Measurements from ENCODE around the gene KXD1. TPM values are rescaled to one million over a fixed set of nuclear protein-coding genes. Genes with fewer than 3 reads are reported as not detected.

KXD1 gene
- total RNA-seq, 4 donors from 2014 or later = 30.3 to 113 (median 82.5) TPM

DNA sequence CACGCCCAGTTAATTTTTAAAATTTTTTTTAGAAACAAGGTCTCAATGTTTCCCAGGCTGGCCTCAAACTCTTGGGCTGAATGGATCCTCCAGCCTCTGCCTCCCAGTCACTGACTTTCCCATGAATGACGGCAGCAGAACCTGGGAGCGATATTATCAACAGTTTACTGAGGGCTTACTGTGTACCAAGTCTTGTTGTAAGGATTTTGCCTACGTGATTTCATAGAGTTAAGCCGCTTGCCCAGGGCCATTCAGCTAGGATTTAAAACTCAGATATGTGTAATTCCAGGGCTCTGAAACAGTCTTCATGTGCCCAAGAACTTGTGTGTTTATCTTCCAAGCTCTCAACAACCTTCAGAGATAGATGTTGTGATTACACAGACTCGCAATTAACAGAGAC, 6.0 kb upstream of the KXD1 start:
- Histone ChIP-seq H3K4me3 (no peak overlapping the region), H3K27me3 (no peaks in the 10 kb centered on the region), H3K4me1 (no peaks in the 10 kb centered on the region), H3K9me3 (no peaks in the 10 kb centered on the region), H3K36me3 (no peaks in the 10 kb centered on the region), H3K27ac (no peak overlapping the region)
- DNase-seq = no peak
- TF ChIP-seq, protein P1, sequence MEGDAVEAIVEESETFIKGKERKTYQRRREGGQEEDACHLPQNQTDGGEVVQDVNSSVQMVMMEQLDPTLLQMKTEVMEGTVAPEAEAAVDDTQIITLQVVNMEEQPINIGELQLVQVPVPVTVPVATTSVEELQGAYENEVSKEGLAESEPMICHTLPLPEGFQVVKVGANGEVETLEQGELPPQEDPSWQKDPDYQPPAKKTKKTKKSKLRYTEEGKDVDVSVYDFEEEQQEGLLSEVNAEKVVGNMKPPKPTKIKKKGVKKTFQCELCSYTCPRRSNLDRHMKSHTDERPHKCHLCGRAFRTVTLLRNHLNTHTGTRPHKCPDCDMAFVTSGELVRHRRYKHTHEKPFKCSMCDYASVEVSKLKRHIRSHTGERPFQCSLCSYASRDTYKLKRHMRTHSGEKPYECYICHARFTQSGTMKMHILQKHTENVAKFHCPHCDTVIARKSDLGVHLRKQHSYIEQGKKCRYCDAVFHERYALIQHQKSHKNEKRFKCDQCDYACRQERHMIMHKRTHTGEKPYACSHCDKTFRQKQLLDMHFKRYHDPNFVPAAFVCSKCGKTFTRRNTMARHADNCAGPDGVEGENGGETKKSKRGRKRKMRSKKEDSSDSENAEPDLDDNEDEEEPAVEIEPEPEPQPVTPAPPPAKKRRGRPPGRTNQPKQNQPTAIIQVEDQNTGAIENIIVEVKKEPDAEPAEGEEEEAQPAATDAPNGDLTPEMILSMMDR (IDR thresholded peaks at IDR 0.05) = no peak
- no peak for TF ChIP-seq POLR2A (IDR thresholded peaks at IDR 0.05)
- intact Hi-C loops (cut with DNase I; ENCODE audit: low total_unique reads) = no loop called here

DNA sequence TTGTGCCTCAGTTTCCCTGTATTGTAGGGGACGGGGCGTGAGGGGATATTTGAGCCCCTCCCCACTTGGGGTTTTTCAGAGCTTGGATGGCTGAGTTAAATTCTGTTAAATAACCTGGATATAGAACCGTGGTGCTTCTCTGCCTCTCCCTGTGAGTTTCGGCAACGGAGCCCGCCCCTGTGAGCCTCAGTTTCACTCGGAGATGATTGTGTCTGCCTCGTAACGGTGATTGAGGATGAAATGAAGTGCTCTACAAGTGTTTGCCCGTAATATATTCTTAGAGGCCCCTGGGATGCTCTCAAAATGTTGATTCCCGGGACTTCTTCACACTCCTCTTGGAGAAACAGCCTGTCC, 509 bp downstream of the KXD1 start:
- Histone ChIP-seq H3K4me1 (peaks cover 0 to 5% of the 10 kb centered on the region in 2 donors), H3K36me3 (no peaks in the 10 kb centered on the region), H3K4me3 (peak overlapping the region; percentile 62 to 86), H3K27me3 (no peaks in the 10 kb centered on the region), H3K27ac (peak overlapping the region; percentile 94 to 96), H3K9me3 (no peaks in the 10 kb centered on the region)
- intact Hi-C loops (cut with DNase I; ENCODE audit: low total_unique reads) = no loop called here
- TF ChIP-seq, protein P1 (IDR thresholded peaks at IDR 0.05) = no peak
- no peak for TF ChIP-seq POLR2A (IDR thresholded peaks at IDR 0.05)
- DNase-seq = no peak

DNA sequence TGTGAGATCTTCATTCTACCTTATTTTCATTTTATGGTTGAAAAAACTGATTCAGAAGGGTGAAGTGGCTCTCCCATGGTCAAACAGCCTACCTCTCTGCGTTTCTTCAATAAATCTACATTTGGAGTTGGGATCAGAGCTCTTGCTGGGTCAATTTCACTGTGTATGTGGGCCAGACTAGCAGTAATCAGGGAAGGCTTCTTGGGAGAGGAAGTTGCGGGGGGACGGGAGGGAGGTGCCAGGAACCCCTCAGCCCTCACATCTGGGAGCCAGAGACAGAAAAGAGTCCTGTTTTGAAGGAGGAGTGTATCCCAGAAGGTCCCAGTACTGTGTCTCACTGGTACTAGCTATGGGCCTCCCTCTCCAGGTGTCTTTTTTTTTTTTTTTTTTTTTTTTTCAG, 934 bp downstream of the KXD1 start:
- Histone ChIP-seq H3K36me3 (no peaks in the 10 kb centered on the region), H3K4me1 (peaks cover 0 to 5% of the 10 kb centered on the region in 2 donors), H3K9me3 (no peaks in the 10 kb centered on the region), H3K4me3 (peak overlapping the region; percentile 62 to 86), H3K27ac (peak overlapping the region; percentile 94 to 96), H3K27me3 (no peaks in the 10 kb centered on the region)
- intact Hi-C loops (cut with DNase I; ENCODE audit: low total_unique reads) = no loop called here
- no peak for DNase-seq
- no peak for TF ChIP-seq POLR2A (IDR thresholded peaks at IDR 0.05)
- TF ChIP-seq, protein P1 (IDR thresholded peaks at IDR 0.05) = no peak

DNA sequence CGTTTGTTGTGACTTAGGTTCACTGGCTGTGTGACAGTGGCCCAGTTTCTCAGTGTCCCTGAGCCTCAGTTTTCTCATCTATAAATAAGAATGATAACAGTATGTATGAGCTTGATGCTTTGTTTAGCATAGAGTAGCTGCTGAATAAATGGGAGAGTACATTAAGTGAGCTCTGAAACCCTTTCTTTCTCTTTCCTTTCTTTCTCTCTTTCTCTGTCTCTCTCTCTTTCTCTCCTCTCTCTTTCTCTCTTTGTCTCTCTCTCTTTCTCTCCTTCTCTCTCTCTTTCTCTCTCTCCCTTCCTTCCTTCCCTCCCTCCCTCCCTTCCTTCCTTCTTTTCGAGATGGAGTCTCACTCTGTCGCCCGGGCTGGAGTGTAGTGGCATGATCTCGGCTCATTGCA, 2.0 kb downstream of the KXD1 start:
- no peak for DNase-seq
- intact Hi-C loops (cut with DNase I; ENCODE audit: low total_unique reads) = no loop called here
- H3K27me3 ChIP-seq = no peaks in the 10 kb centered on the region
- no peaks in the 10 kb centered on the region for H3K9me3 ChIP-seq
- no peaks in the 10 kb centered on the region for H3K36me3 ChIP-seq
- no peak overlapping the region for H3K4me3 ChIP-seq
- no peak overlapping the region for H3K27ac ChIP-seq
- no peak for TF ChIP-seq POLR2A (IDR thresholded peaks at IDR 0.05)
- TF ChIP-seq, protein P1 (IDR thresholded peaks at IDR 0.05) = no peak
- H3K4me1 ChIP-seq = peaks cover 0 to 5% of the 10 kb centered on the region in 2 donors

DNA sequence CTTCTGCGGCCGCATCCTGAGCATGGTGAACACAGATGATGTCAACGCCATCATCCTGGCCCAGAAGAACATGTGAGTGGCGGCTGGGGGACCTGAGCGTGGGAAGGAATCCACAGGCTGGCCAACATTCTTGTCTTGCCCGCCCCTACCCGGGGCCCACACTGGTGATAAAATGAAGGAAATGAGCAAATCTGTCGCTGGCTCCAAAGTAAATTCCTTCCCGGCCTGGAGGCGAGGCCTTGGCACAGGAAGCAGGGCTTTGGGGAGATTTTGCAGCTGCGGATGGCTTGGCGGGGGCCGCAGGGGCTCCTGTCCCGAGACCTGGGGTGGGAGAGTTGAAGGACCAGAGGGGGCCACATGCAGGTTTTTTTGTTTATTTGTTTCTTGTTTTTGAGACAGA, 4.4 kb downstream of the KXD1 start:
- peak overlapping the region; percentile 69 to 73 for H3K27ac ChIP-seq
- H3K36me3 ChIP-seq = no peaks in the 10 kb centered on the region
- H3K9me3 ChIP-seq = no peaks in the 10 kb centered on the region
- H3K4me3 ChIP-seq = no peak overlapping the region
- no peak for TF ChIP-seq POLR2A (IDR thresholded peaks at IDR 0.05)
- TF ChIP-seq, protein P1 (IDR thresholded peaks at IDR 0.05) = no peak
- intact Hi-C loops (cut with DNase I; ENCODE audit: low total_unique reads) = no loop called here
- H3K27me3 ChIP-seq = no peaks in the 10 kb centered on the region
- no peak for DNase-seq
- H3K4me1 ChIP-seq = peaks cover 0 to 5% of the 10 kb centered on the region in 2 donors

Measured in uterus (tissue), 4 donors.